ENCODE measurements around the gene WNT6. TPM values are rescaled to one million over a fixed set of nuclear protein-coding genes. Genes with fewer than 3 reads are reported as not detected.

The WNT6 gene
- total RNA-seq, 1 experiment from 2014 or later, result 1.4 TPM

DNA sequence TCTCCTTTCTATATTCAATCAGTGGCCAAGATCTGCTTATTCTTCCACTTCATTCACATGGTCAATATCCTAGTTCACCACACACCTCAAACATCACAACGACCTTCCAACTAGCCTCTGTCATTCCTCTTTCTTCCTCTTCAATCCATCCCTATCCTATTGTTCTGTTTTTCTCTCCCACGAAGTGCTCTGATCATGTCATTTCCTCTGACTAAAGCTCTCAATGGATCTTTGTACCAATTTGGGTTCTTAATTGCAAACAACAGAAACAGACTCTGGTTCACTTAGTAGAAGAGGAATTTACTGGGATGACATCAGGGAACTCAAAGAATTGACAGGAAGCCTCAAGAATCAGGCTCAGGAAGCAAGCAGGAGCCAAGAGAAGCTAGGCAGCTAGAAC is 44.6 kb downstream of the WNT6 start:
- CTCF ChIA-PET, result no interaction called here

More for the DNA sequence above, 44.6 kb downstream of the WNT6 start:
- H3K9me3 ChIP-seq (ENCODE audit: control insufficient read depth in 1 of 2, insufficient read depth in 1 of 2, low read depth in 1 of 2, low read length in 2 of 2), result no peaks in the 10 kb centered on the region
- DNase-seq (ENCODE audit: low read depth, low spot score), result no peak
- POLR2A ChIA-PET, result no interaction called here
- no peak for ATAC-seq
- no peak overlapping the region for H3K27ac ChIP-seq (ENCODE audit: low read depth, low read length)
- no peaks in the 10 kb centered on the region for H3K79me2 ChIP-seq (ENCODE audit: insufficient read depth, low read length)
- H3K4me2 ChIP-seq (ENCODE audit: low read length), result no peak overlapping the region
- RAD21 ChIA-PET (ENCODE audit: low non-redundant PET in 1 of 2, low total read pairs in 2 of 2, uncharacterized antibody in 2 of 2, unreplicated experiment in 2 of 2), result no interaction called here
- no peaks in the 10 kb centered on the region for H3K27me3 ChIP-seq (ENCODE audit: insufficient read depth, low read length)
- TF ChIP-seq, protein P1, sequence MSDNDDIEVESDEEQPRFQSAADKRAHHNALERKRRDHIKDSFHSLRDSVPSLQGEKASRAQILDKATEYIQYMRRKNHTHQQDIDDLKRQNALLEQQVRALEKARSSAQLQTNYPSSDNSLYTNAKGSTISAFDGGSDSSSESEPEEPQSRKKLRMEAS (IDR thresholded peaks at IDR 0.05), result no peak
- TF ChIP-seq TCF7L2 (IDR thresholded peaks at IDR 0.05; ENCODE audit: borderline replicate concordance, extremely low read depth, insufficient read depth, insufficient read length) (no peak), ZFX (IDR thresholded peaks at IDR 0.05) (no peak), EZH2phosphoT487 (IDR thresholded peaks at IDR 0.05; ENCODE audit: borderline replicate concordance) (no peak)
- TF ChIP-seq, protein P2, sequence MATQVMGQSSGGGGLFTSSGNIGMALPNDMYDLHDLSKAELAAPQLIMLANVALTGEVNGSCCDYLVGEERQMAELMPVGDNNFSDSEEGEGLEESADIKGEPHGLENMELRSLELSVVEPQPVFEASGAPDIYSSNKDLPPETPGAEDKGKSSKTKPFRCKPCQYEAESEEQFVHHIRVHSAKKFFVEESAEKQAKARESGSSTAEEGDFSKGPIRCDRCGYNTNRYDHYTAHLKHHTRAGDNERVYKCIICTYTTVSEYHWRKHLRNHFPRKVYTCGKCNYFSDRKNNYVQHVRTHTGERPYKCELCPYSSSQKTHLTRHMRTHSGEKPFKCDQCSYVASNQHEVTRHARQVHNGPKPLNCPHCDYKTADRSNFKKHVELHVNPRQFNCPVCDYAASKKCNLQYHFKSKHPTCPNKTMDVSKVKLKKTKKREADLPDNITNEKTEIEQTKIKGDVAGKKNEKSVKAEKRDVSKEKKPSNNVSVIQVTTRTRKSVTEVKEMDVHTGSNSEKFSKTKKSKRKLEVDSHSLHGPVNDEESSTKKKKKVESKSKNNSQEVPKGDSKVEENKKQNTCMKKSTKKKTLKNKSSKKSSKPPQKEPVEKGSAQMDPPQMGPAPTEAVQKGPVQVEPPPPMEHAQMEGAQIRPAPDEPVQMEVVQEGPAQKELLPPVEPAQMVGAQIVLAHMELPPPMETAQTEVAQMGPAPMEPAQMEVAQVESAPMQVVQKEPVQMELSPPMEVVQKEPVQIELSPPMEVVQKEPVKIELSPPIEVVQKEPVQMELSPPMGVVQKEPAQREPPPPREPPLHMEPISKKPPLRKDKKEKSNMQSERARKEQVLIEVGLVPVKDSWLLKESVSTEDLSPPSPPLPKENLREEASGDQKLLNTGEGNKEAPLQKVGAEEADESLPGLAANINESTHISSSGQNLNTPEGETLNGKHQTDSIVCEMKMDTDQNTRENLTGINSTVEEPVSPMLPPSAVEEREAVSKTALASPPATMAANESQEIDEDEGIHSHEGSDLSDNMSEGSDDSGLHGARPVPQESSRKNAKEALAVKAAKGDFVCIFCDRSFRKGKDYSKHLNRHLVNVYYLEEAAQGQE (IDR thresholded peaks at IDR 0.05; ENCODE audit: low read depth), result no peak
- peaks cover 0 to 12% of the 10 kb centered on the region in 2 experiments; a peak in 2 of 4 replicates for H3K4me1 ChIP-seq (ENCODE audit: control insufficient read depth in 1 of 2, insufficient read depth in 2 of 2, low read length in 2 of 2)
- BruUV-seq (replicated peaks), result no TSS peak
- H3K4me3 ChIP-seq (replicated peaks in 1 of 2; ENCODE audit: low read depth in 1 of 2, low read length in 2 of 2), result no peak overlapping the region
- H3K9ac ChIP-seq (ENCODE audit: low read length), result no peak overlapping the region
- no peaks in the 10 kb centered on the region for H4K20me1 ChIP-seq (ENCODE audit: insufficient read depth)
- H3K9me2 ChIP-seq (ENCODE audit: insufficient read depth), result no peaks in the 10 kb centered on the region
- intact Hi-C loops (cut with micrococcal nuclease), result no loop called here
- H3K36me3 ChIP-seq (ENCODE audit: control insufficient read depth in 1 of 2, insufficient read depth in 2 of 2, low read length in 2 of 2), result no peaks in the 10 kb centered on the region
- no peak overlapping the region for H2AFZ ChIP-seq (ENCODE audit: low read depth, low read length, poor library complexity, severe bottlenecking)

All from HCT116 (cell line).